ENCODE measurements around the gene MYL11.

DNA sequence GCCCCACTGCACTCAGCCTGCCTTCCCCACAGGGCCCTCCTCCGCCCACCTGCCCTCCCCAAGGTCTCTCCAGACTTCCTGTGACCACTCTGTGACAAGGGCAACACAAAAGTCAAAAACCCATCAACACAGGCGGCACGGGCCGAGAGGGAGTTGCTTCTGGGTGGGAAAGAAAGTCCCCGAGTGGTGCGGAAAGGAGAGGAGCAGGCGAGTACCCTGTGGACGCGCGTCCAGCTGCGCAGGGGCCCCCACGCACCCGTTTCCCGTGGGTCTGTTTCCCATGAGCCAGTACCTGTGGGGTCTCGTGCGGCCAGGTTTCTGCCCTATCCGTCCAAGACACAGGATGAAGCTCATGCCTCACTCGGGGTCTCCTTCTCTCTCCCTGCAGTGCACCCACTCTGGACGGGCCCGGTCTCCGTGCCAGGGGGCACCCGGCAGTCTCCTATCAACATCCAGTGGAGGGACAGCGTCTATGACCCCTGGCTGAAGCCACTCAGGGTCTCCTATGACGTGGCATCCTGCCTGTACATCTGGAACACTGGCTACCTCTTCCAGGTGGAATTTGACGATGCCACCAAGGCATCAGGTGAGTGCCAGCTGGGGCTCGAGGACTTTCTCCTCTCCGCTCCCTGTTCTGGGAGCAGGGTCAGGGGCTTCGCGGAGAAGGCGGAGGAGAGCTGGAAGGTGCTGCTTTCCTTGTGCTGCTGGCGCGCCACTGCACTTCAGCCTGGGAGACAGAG, 31.7 kb upstream of the MYL11 start:
- TF ChIP-seq, protein P1, sequence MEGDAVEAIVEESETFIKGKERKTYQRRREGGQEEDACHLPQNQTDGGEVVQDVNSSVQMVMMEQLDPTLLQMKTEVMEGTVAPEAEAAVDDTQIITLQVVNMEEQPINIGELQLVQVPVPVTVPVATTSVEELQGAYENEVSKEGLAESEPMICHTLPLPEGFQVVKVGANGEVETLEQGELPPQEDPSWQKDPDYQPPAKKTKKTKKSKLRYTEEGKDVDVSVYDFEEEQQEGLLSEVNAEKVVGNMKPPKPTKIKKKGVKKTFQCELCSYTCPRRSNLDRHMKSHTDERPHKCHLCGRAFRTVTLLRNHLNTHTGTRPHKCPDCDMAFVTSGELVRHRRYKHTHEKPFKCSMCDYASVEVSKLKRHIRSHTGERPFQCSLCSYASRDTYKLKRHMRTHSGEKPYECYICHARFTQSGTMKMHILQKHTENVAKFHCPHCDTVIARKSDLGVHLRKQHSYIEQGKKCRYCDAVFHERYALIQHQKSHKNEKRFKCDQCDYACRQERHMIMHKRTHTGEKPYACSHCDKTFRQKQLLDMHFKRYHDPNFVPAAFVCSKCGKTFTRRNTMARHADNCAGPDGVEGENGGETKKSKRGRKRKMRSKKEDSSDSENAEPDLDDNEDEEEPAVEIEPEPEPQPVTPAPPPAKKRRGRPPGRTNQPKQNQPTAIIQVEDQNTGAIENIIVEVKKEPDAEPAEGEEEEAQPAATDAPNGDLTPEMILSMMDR (IDR thresholded peaks at IDR 0.05), result no peak
- TF ChIP-seq POLR2A (IDR thresholded peaks at IDR 0.05), result no peak

Measured in lower leg skin (tissue), 3 donors.